GM10266 (cell line): ENCODE results near the gene PHF2.

Source experiments
- DNase-seq: peaks from one replicate; pipeline ENCODE4 v3.0.0; 2012; ENCODE audit errors: extremely low spot score
- TF ChIP-seq, protein P1 (sequence below): IDR thresholded peaks from 2 replicates; pipeline ENCODE4 v1.5.1; 2012; ENCODE audit warnings: mild to moderate bottlenecking, low read depth; ENCODE audit not compliant: control insufficient read depth, insufficient read depth; ENCODE audit errors: missing control alignments

PHF2 gene

DNA sequence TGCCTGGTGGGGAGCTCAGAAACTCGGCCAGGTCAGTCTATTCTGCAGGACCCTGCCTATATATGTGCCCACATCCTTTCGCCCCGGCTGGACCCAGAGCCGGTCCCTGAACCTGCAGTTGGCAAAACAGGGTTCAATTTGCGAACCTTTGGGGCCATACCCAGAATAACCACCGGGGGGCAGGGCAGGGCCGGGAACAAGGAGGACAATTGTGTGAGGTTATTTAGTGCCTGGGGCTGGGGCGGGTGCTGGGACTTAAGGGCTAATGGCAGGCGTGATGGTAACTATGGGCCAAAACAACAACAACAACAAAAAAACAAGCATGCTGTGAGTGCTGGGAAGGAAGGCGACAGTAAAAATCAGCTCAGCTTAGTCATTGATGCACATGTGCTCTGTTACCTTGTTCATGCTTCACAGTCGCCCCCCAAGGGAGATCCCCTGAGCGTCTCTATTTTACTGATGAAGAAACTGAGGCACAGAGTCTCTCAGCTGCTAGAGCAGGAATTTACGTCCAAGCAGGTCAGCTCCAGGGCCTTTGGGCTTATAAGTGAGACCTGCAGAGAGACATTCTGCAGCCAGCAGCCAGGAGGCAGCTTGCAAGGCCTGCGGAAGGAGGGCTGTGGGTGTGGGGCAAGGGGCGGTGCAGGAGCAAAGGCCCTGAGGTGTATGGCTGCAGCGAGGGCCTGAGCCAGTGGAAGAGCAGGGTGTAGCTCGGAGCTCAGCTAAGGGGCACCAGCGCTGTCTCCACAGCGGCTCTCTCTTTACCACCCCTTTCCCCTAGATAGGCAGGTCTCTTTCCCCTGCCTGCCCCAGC is 106.0 kb downstream of the PHF2 start:
- TF ChIP-seq, protein P1, sequence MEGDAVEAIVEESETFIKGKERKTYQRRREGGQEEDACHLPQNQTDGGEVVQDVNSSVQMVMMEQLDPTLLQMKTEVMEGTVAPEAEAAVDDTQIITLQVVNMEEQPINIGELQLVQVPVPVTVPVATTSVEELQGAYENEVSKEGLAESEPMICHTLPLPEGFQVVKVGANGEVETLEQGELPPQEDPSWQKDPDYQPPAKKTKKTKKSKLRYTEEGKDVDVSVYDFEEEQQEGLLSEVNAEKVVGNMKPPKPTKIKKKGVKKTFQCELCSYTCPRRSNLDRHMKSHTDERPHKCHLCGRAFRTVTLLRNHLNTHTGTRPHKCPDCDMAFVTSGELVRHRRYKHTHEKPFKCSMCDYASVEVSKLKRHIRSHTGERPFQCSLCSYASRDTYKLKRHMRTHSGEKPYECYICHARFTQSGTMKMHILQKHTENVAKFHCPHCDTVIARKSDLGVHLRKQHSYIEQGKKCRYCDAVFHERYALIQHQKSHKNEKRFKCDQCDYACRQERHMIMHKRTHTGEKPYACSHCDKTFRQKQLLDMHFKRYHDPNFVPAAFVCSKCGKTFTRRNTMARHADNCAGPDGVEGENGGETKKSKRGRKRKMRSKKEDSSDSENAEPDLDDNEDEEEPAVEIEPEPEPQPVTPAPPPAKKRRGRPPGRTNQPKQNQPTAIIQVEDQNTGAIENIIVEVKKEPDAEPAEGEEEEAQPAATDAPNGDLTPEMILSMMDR, result peak; percentile 71
- peak; percentile 79 for DNase-seq

DNA sequence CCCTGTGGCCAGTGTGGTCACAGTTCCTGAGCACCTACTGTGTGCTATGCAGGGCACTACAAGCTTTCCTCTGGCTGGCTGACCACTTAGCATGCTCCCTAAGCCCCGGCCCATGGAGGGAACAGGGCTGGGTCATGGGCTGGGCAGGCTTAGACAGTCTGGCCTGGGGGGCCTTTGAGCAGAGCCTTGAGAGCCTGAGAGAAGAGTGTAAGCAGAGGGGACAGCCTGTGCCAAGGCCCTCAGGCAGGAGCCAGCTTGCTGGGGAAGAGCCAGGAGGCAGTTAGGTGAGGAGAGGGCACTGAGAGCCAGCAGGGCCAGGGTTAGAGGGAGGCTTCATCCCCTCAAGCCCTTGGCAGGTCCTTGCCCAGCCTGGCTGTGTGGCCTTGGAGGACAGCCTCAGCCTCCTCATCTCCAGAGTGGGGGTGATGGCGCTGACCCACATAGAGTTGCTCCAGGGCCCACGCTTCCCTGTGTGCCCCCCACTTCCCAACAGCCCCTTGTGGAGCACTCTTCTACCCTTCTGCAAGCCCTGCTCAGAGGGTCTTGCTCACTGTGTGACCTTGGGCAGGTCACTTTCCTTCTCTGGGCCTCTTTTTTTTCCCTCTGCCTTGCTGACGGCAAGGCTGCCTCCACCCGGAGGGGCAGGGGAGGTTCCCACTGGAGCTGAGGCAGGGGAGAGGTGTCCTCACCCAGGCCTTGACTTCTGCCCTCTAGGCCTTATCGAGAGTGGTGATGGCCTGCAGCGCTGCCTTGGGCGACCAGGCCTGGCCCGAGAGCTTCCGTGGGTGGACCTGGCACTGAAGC is 107.1 kb downstream of the PHF2 start:
- TF ChIP-seq, protein P1, result no peak
- no peak for DNase-seq

DNA sequence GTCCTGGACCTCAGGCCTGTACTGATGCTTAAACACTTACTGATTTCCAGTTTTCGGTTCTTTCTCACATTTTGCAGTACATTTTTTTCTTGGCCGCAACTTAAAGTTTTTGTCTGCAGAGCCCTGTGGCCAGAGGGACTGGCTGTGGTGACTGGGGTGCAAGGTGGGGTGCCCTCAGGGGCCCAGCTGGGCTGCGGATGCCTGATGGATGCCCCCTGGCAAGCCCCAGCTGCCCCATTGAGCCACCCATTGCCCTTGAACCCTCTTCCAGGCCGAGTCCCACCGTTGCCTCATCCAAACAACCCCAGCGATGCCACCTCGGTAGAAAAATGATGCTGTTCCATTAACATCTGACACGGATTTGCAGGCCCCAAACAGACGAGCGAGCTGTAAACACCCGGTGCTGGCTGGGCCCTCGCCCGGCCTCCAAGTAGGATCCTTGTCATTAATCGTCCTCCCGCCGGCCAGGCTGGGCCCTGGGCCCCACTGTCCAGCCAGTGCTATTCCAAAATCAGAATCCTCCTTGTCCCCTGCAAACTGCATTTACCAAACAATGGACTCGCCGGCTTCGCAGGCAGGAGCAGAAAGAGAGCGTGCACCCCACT is 107.9 kb downstream of the PHF2 start:
- no peak for DNase-seq
- TF ChIP-seq, protein P1, result no peak

DNA sequence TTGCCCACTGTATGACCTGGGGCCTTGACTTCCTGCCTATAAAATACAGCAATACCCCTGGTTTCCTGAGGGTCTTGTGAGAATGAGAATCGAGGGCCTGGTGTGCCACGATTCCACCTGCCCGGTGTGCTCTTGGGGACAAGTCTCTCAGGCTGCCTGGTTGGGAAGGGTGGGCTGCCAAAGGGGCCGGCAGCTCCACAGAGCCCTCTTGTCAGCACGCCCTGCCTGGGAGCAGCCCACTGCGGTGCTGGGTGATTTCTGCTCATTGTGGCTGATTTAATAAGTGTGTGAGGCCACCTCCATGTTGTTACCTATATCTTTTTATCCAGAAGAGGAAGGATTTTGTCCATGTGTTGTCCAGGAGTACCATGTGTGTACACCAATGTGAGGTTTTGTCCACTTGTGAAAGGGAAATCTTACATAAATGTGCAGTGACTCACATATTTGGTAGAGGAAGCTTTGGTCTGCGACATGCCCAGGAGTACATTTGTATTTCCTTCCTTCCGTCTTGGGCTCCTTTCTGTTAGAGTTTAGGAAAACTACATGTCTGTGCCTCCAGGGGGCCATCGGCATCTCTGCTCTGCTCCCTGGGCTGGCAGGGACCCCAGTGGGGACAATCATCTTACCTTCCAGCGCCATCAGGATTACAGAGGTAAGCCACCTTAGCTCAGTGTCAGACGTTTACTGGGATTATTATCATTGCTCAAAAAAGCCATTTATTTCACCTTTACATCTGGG is 108.6 kb downstream of the PHF2 start:
- TF ChIP-seq, protein P1, result no peak
- DNase-seq, result no peak

DNA sequence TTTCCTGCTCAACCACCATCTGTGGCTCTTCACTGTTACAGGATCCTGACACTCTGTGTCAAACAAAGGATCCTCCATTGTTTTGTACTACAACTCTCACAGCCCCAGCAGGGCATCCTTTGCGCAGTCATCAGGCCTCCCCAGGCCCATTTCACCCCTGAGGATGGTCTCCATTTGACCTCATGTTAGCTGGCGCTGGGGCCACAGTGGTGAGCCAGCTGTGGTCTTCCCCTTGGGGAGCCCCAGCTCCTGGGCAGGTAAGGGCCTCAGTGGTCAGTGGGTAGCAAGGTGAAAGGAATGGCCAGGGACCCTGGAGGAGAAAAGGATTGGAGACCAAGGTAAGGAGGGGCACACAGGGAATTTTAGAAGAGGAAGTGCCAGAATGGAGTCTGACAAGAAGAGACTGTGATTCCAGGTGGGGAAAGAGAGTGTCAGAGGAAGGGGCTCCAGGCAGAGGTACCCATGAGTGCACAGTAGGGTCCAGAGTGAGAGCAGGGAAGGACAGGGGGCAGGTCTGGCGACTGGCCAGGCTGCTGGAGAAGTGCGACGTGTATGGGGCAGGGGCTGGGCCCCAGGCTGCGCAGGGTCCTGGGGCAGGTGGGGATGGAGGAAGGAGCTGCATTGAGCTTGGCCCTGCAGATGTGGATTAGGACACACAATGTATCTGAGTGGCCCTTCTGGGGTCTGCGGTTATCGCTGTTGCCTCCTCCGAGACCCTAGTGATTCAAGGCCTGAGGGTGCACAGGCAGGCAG is 109.9 kb downstream of the PHF2 start:
- TF ChIP-seq, protein P1, result no peak
- no peak for DNase-seq

DNA sequence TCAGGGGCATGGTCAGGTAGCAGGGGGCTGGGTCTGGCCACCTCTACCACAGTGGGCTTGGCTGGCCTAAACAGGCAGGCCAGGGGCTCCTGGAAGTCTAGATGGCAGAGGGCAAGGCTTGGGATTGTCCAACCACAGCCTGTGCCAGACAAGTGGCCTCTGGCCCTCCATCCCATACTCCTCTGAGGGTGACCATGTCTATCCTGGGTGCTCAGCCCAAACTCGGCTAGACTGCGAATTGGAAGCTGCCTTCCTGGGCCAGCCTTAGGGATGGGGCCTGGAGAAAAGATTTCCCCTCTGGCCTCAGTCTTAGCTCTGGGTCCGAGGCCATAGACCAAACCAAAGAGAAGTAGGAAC is 110.5 kb downstream of the PHF2 start:
- TF ChIP-seq, protein P1, result no peak
- no peak for DNase-seq
